Activated B cell treated with CpG ODN at 0.5 μM for 24 hours (primary cell): ENCODE results near the gene SCNM1. TPM values are rescaled to one million over a fixed set of nuclear protein-coding genes. Genes with fewer than 3 reads are reported as not detected.

Experiments used
- ATAC-seq: fragments of 200-7000 bp; cut with Tn5 transposase; one replicate; pipeline ENCODE4 v1.10.0; 2021; ENCODE audit warnings: low read depth, mild to moderate bottlenecking, moderate library complexity
- CTCF ChIA-PET: fragments of 350-600 bp; sonication (Branson Sonifier 250); formaldehyde crosslinking; loops from one replicate; lab custom pipeline; 2021; ENCODE audit warnings: antibody characterized with exemption; lab: Charles Lee
- POLR2A ChIA-PET: fragments of 350-600 bp; sonication (Branson Sonifier 250); formaldehyde crosslinking; loops from one replicate; lab custom pipeline; 2021; ENCODE audit warnings: antibody characterized with exemption; lab: Charles Lee
- DNase-seq: peaks from one replicate; pipeline ENCODE4 v3.0.0; 2022
- H3K27ac Mint-ChIP-seq: one replicate; pipeline ENCODE4 v1.8.0; 2020; ENCODE audit warnings: mixed read lengths
- H3K27me3 Mint-ChIP-seq: one replicate; pipeline ENCODE4 v1.8.0; 2021; ENCODE audit warnings: mixed read lengths
- H3K36me3 Mint-ChIP-seq: one replicate; pipeline ENCODE4 v1.8.0; 2021; ENCODE audit warnings: low read depth, mixed read lengths
- H3K4me1 Mint-ChIP-seq: one replicate; pipeline ENCODE4 v1.8.0; 2021; ENCODE audit warnings: mixed read lengths
- H3K4me3 Mint-ChIP-seq: one replicate; pipeline ENCODE4 v1.8.0; 2020; ENCODE audit warnings: mild to moderate bottlenecking, mixed read lengths
- H3K9me3 Mint-ChIP-seq: one replicate; pipeline ENCODE4 v1.8.0; 2020; ENCODE audit warnings: mixed read lengths
- intact Hi-C: fragments of 100-400 bp; cut with micrococcal nuclease; formaldehyde crosslinking; loops from one replicate; pipeline ENCODE4 v1.15.1; 2024
- total RNA-seq: library from RNA; stranded (reverse); gene quantifications from 2 replicates; pipeline ENCODE4 v1.2.3, GENCODE V29; 2022
- TF ChIP-seq, protein P1 (sequence below): fragments of 200-600 bp; IDR thresholded peaks from one replicate; pipeline ENCODE4 v1.8.0; 2022; ENCODE audit warnings: antibody characterized with exemption, mild to moderate bottlenecking

Gene SCNM1
- total RNA-seq, 1 donor from 2014 or later, result 58.2 TPM

DNA sequence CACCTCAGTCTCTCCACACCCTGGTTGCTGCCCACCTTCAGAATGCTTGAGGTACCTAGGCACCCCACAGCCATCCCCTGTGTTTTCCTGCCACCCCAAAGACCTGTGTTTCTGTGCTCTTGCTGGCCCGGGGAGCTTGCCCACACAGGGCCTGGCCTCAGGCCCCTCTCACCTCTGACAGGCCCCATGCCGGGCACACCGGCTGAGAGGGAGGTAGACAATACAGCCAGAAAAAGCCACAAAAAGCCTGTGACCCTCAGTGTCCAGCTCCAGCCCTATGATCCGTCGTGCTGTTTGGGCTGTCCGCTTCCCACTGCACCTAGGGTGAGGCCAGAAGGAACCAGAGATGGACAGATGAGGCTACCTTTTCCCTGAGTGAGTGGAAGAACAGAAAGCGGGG is 31.0 kb upstream of the SCNM1 start:
- H3K4me3 Mint-ChIP-seq, result no peak overlapping the region
- no peak for ATAC-seq
- no peaks in the 10 kb centered on the region for H3K36me3 Mint-ChIP-seq
- peaks cover 12% of the 10 kb centered on the region for H3K4me1 Mint-ChIP-seq
- H3K27me3 Mint-ChIP-seq, result no peaks in the 10 kb centered on the region
- DNase-seq, result no peak
- no peaks in the 10 kb centered on the region for H3K9me3 Mint-ChIP-seq
- H3K27ac Mint-ChIP-seq, result no peak overlapping the region
- TF ChIP-seq, protein P1, sequence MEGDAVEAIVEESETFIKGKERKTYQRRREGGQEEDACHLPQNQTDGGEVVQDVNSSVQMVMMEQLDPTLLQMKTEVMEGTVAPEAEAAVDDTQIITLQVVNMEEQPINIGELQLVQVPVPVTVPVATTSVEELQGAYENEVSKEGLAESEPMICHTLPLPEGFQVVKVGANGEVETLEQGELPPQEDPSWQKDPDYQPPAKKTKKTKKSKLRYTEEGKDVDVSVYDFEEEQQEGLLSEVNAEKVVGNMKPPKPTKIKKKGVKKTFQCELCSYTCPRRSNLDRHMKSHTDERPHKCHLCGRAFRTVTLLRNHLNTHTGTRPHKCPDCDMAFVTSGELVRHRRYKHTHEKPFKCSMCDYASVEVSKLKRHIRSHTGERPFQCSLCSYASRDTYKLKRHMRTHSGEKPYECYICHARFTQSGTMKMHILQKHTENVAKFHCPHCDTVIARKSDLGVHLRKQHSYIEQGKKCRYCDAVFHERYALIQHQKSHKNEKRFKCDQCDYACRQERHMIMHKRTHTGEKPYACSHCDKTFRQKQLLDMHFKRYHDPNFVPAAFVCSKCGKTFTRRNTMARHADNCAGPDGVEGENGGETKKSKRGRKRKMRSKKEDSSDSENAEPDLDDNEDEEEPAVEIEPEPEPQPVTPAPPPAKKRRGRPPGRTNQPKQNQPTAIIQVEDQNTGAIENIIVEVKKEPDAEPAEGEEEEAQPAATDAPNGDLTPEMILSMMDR, result no peak
- intact Hi-C loops, result no loop called here
- ChIA-PET POLR2A (no interaction called here), CTCF (interaction anchor here (1.0 kb wide), 1 partner anchor 36 kb away, joined by 3 read pairs; no protein-coding TSS in a partner anchor)

DNA sequence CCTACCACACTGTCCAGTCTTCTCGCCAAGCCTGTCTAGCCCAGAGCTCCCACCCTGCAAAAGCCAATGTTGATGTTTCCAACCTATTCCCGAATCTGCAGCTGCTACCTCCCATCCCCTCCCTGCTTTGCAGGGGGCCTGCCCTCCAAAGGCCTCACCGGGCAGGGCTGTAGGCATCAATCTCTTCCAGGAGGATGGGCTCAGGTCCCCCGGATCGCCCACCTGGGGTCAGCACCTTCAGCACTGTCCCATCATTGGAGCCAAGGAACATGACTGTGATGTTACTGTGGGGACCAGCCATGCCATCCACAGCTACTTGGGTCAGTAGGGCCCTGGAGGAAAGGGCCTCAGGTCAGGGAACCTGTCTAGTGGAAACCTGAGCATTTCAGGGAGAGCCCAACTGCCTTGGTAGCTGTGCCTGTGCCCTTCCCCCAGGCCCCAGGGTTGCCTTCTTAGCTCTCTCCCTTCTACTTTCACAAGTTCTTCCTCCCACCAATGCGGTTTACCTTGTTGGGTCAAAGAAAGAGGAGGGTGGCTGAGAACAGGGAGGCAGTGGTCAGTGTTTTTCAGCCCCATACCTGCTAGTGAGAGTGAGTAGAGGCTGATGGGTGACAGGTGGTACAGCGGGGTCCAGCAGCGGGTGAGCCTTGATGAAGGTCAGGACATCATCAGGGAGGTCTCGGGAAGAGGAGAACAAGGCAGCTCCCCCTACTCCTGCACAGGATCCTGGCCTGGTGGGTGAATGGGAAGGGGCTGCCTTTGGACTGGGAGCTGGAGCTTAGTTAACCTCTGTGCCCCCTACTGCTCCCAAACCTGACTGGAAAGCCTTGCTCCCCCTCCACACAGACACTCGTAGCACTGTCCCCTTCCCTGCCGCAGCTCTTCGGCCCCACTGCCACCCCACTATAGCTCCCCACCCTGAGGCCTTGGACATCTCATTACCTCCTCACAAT is 30.2 kb upstream of the SCNM1 start:
- ChIA-PET POLR2A (interaction anchor here (0.6 kb wide), 1 partner anchor 77 kb away, joined by 3 read pairs; no protein-coding TSS in a partner anchor), CTCF (no interaction called here)
- TF ChIP-seq, protein P1, result no peak
- Mint-ChIP-seq H3K4me3 (no peak overlapping the region), H3K36me3 (no peaks in the 10 kb centered on the region), H3K9me3 (no peaks in the 10 kb centered on the region), H3K27ac (no peak overlapping the region), H3K4me1 (peaks cover 9% of the 10 kb centered on the region), H3K27me3 (no peaks in the 10 kb centered on the region)
- DNase-seq (no peak), ATAC-seq (no peak)
- intact Hi-C loops, result no loop called here

DNA sequence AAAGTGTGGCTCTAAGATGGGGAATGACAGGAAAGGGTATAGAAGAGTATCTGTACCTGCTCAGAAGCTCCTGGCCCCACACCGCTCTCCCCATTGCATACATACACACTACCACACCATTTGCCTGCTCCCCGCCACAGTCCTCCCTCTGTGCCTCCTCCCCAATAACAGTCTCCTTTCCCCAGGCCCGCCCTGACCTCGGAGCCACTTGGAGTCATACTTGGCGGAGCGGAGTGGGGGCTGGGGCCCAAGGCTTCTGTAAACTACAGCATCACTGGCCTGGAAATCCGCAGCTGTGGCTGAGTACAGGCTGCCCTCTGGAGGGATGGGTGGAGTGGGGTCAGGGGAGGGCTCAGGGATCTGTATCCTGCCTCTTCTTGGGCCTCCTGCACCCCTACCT is 28.2 kb upstream of the SCNM1 start:
- H3K36me3 Mint-ChIP-seq, result no peaks in the 10 kb centered on the region
- POLR2A ChIA-PET, result no interaction called here
- no peak for ATAC-seq
- no peaks in the 10 kb centered on the region for H3K9me3 Mint-ChIP-seq
- no peak for DNase-seq
- TF ChIP-seq, protein P1, result no peak
- peaks cover 4% of the 10 kb centered on the region for H3K4me1 Mint-ChIP-seq
- no peak overlapping the region for H3K4me3 Mint-ChIP-seq
- H3K27ac Mint-ChIP-seq, result no peak overlapping the region
- CTCF ChIA-PET, result interaction anchor here (1.1 kb wide), 1 partner anchor 19 kb away, joined by 3 read pairs; the partner anchor contains the start of gene TNFAIP8L2
- intact Hi-C loops, result no loop called here
- no peaks in the 10 kb centered on the region for H3K27me3 Mint-ChIP-seq

DNA sequence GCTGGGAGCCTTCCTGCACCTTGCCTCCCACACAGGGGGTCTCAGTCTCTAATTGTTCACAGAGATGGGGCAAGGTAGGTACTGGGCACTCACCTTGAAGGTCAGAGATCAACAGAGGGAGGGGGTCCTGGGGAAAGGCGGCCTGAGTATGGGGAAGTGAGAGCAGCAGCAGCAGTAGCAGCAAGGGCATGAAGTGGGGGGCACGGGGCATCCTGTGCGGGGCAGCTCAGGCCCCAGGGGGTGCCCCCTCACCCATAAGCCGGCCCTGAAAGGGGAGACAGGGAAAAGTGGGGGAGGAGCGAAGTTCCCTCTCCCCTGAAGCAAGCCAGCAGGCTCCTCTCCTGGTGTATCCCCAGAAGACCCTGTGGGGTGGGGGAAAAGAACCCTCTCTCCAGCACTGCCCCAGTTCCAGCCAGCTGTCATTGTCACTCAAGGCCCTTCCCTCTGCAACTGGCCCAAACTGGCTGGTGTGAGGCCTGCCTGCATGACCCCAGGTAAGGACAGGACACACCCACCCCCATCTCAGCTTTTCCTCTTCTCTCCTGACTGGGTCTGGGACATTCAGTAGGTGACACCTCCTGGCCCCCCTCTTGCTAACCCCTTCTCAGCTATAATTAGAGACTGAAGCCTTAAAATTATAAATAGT is 23.4 kb upstream of the SCNM1 start:
- ChIA-PET CTCF (no interaction called here), POLR2A (interaction anchor here (0.6 kb wide), 1 partner anchor 584 kb away, joined by 3 read pairs; no protein-coding TSS in a partner anchor)
- ATAC-seq (no peak), DNase-seq (no peak)
- Mint-ChIP-seq H3K4me1 (peaks cover 18% of the 10 kb centered on the region), H3K9me3 (no peaks in the 10 kb centered on the region), H3K27me3 (peaks cover 7% of the 10 kb centered on the region), H3K27ac (no peak overlapping the region), H3K4me3 (no peak overlapping the region), H3K36me3 (no peaks in the 10 kb centered on the region)
- intact Hi-C loops, result no loop called here
- TF ChIP-seq, protein P1, result no peak

DNA sequence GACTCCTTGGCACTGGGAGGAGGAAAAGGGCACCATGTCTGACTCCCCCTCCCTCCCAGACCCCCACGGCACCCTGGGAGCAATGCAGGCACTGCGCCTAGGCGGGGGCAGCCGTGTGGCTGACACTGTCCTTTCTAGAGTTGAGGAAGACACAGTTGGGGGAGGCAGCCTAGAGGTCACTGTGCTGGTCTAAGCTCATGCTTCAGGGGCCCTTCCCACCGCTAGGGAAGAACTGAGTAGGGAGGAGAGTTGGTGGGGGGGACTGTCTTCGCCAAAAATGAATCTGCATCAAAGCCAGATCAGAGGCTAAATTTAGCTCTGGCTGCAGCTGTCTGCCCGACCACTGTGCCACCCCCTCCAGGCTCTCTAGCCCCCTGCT is 22.9 kb upstream of the SCNM1 start:
- intact Hi-C loops, result no loop called here
- peaks cover 18% of the 10 kb centered on the region for H3K4me1 Mint-ChIP-seq
- no peak overlapping the region for H3K4me3 Mint-ChIP-seq
- TF ChIP-seq, protein P1, result no peak
- H3K27ac Mint-ChIP-seq, result no peak overlapping the region
- ChIA-PET POLR2A (no interaction called here), CTCF (no interaction called here)
- ATAC-seq (no peak), DNase-seq (no peak)
- no peaks in the 10 kb centered on the region for H3K36me3 Mint-ChIP-seq
- H3K9me3 Mint-ChIP-seq, result no peaks in the 10 kb centered on the region
- H3K27me3 Mint-ChIP-seq, result peaks cover 7% of the 10 kb centered on the region
